Chondrocyte (in vitro differentiated cells): Measurements from ENCODE around the gene SLC39A9. TPM values are rescaled to one million over a fixed set of nuclear protein-coding genes. Genes with fewer than 3 reads are reported as not detected.
A peak's percentile ranks its signal among the peaks of the same experiment; 100 is the strongest.

ENCODE experiments used
- DNase-seq: peaks from one replicate; pipeline ENCODE4 v3.0.0; 2021; ENCODE audit warnings: mixed read lengths, low spot score
- H3K27ac Mint-ChIP-seq: one replicate; pipeline ENCODE4 v1.8.0; 2021; ENCODE audit warnings: mild to moderate bottlenecking, moderate library complexity, mixed read lengths; ENCODE audit not compliant: unreplicated experiment
- H3K27me3 Mint-ChIP-seq: 2 replicates; pipeline ENCODE4 v1.8.0; 2021; ENCODE audit warnings: low read depth, mixed read lengths
- H3K36me3 Mint-ChIP-seq: 2 replicates; pipeline ENCODE4 v1.8.0; 2021; ENCODE audit warnings: low read depth, mixed read lengths
- H3K4me1 Mint-ChIP-seq: 2 replicates; pipeline ENCODE4 v1.8.0; 2021; ENCODE audit warnings: low read depth, mild to moderate bottlenecking, mixed read lengths
- H3K4me3 Mint-ChIP-seq: one replicate; pipeline ENCODE4 v1.8.0; 2021; ENCODE audit warnings: mild to moderate bottlenecking, moderate library complexity, mixed read lengths; ENCODE audit not compliant: unreplicated experiment
- H3K9me3 Mint-ChIP-seq: 2 replicates; pipeline ENCODE4 v1.8.0; 2021; ENCODE audit warnings: low read depth, mixed read lengths
- total RNA-seq: library from RNA; stranded (reverse); gene quantifications from 3 replicates; pipeline ENCODE4 v1.2.1, GENCODE V29; 2021
- TF ChIP-seq, protein P1 (sequence below): fragments of 200-600 bp; sonication (generic); IDR thresholded peaks from 2 replicates; pipeline ENCODE4 v1.5.0; 2021; ENCODE audit warnings: antibody characterized with exemption, mild to moderate bottlenecking, moderate library complexity

Gene SLC39A9
- total RNA-seq, 1 donor from 2014 or later, result 78.9 TPM

GRCh38 chr14:69395929-69396328, 2.6 kb upstream of the SLC39A9 start:
- no peak for DNase-seq
- peaks cover 47% of the 10 kb centered on the region for H3K4me1 Mint-ChIP-seq
- H3K36me3 Mint-ChIP-seq, result peaks cover 28% of the 10 kb centered on the region
- peak overlapping the region; percentile 12 for H3K27ac Mint-ChIP-seq
- H3K4me3 Mint-ChIP-seq, result peak overlapping the region; percentile 36
- no peaks in the 10 kb centered on the region for H3K27me3 Mint-ChIP-seq
- TF ChIP-seq, protein P1, sequence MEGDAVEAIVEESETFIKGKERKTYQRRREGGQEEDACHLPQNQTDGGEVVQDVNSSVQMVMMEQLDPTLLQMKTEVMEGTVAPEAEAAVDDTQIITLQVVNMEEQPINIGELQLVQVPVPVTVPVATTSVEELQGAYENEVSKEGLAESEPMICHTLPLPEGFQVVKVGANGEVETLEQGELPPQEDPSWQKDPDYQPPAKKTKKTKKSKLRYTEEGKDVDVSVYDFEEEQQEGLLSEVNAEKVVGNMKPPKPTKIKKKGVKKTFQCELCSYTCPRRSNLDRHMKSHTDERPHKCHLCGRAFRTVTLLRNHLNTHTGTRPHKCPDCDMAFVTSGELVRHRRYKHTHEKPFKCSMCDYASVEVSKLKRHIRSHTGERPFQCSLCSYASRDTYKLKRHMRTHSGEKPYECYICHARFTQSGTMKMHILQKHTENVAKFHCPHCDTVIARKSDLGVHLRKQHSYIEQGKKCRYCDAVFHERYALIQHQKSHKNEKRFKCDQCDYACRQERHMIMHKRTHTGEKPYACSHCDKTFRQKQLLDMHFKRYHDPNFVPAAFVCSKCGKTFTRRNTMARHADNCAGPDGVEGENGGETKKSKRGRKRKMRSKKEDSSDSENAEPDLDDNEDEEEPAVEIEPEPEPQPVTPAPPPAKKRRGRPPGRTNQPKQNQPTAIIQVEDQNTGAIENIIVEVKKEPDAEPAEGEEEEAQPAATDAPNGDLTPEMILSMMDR, result no peak
- no peaks in the 10 kb centered on the region for H3K9me3 Mint-ChIP-seq

DNA sequence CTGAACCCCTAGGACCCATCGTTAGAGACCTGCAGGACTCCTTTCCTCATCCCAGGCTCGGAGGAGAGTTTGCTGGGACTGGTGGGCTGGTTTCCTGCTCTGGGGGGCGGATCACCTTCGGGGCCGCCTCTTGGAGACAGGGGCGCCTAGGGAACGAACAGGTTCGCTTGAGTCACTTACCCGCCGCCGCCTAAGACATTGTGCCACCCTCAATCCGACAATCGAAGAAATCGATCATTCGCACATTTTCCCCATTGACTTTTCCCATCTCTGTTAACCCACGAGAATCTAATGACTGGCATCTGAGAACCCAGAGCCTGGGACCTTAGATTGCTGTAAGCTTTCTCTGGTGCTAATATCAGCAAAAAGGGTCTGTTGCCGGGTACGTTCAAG, 322 bp downstream of the SLC39A9 start:
- Mint-ChIP-seq H3K9me3 (no peaks in the 10 kb centered on the region), H3K36me3 (peaks cover 9% of the 10 kb centered on the region), H3K27ac (peak overlapping the region; percentile 99), H3K4me1 (peaks cover 58% of the 10 kb centered on the region), H3K4me3 (peak overlapping the region; percentile 90), H3K27me3 (no peaks in the 10 kb centered on the region)
- DNase-seq, result no peak
- TF ChIP-seq, protein P1, result no peak

DNA sequence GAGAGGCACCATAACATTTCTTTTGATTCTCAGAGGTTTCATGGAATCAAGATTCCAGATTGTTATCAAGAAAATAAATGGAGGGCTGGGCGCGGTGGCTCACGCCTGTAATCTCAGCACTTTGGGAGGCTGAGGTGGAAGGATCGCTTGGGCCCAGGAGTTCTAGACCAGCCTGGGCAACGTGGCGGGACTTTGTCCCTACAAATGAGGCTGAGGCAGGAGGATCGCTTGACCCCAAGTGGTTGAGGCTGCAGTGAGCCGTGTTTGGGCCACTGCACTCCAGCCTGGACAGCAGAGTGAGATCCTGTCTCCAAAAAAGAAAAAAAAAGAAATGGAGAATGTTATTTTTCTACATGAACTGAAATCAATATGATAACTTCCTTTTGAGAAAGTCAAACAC, 1.3 kb downstream of the SLC39A9 start:
- H3K27ac Mint-ChIP-seq, result peak overlapping the region; percentile 12
- H3K27me3 Mint-ChIP-seq, result no peaks in the 10 kb centered on the region
- peaks cover 58% of the 10 kb centered on the region for H3K4me1 Mint-ChIP-seq
- no peaks in the 10 kb centered on the region for H3K9me3 Mint-ChIP-seq
- DNase-seq, result no peak
- peaks cover 4% of the 10 kb centered on the region for H3K36me3 Mint-ChIP-seq
- TF ChIP-seq, protein P1, result no peak
- peak overlapping the region; percentile 90 for H3K4me3 Mint-ChIP-seq

- H3K27me3 Mint-ChIP-seq, result no peaks in the 10 kb centered on the region
- no peak overlapping the region for H3K27ac Mint-ChIP-seq
- H3K36me3 Mint-ChIP-seq, result peaks cover 4% of the 10 kb centered on the region
- no peaks in the 10 kb centered on the region for H3K9me3 Mint-ChIP-seq
- DNase-seq, result no peak
- peaks cover 58% of the 10 kb centered on the region for H3K4me1 Mint-ChIP-seq
- TF ChIP-seq, protein P1, result no peak
- H3K4me3 Mint-ChIP-seq, result peak overlapping the region; percentile 90
These were observed 1.7 kb downstream of the SLC39A9 start for GRCh38 chr14:69400154-69400553.

DNA sequence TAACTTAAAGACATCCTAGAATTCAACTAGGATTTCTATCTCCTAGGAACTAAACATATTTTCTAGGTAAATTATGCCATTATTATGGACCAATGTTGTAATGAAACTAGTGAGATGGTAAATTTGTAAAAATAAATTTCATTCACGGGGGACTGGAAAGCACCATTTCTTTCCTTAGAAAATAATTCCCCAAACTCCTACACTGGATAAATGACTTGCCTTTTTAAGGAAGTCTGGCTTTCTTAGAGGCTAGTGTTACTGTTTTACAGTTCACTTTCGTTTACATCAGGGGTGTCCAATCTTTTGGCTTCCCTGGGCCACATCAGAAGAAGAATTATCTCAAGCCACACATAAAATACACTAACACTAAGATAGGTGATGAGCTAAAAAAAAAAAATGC, 3.3 kb downstream of the SLC39A9 start:
- Mint-ChIP-seq H3K9me3 (no peaks in the 10 kb centered on the region), H3K27ac (peak overlapping the region; percentile 58)

More for the DNA sequence above, 3.3 kb downstream of the SLC39A9 start:
- no peaks in the 10 kb centered on the region for H3K36me3 Mint-ChIP-seq
- TF ChIP-seq, protein P1, result no peak
- H3K4me3 Mint-ChIP-seq, result peak overlapping the region; percentile 90
- H3K27me3 Mint-ChIP-seq, result no peaks in the 10 kb centered on the region
- DNase-seq, result no peak
- H3K4me1 Mint-ChIP-seq, result peaks cover 42% of the 10 kb centered on the region
